ENCODE results near the gene CDH15. TPM values are rescaled to one million over a fixed set of nuclear protein-coding genes. Genes with fewer than 3 reads are reported as not detected.

Gene CDH15
- total RNA-seq, 4 donors from 2014 or later, result not detected

DNA sequence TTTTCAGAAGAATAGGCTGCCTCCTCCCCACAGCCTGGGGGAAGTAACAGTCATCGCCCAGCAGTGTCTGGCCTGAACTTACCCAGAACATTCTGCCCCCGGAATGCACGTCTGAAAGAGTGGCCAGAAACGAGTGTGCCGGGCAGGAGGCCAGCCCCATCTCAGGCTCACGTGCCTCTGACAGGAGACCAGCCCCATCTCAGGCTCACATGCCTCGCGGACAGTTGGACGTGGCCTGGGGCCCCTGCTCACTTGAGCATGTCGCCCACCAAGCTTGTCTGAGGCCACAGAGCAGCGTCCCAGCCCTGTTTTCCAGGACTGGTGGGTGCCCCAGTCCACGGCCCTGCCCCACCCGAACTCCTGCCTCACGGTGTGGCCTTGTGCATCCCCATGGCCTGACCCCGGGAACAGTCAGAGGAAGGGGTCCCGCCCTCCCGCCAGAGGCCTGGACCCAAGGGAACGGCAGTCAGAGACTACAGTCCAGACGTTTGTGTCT is 16.3 kb upstream of the CDH15 start:
- Histone ChIP-seq H3K4me1 (peaks cover 14 to 20% of the 10 kb centered on the region in 2 donors), H3K4me3 (replicated peaks in 1 of 3) (no peak overlapping the region), H3K27me3 (no peaks in the 10 kb centered on the region), H3K27ac (no peak overlapping the region), H3K9me3 (no peaks in the 10 kb centered on the region), H3K36me3 (peaks cover 3 to 17% of the 10 kb centered on the region in 2 donors)
- peak in 1 of 2 donors; percentile 14 for TF ChIP-seq POLR2A (IDR thresholded peaks at IDR 0.05)
- TF ChIP-seq, protein P1, sequence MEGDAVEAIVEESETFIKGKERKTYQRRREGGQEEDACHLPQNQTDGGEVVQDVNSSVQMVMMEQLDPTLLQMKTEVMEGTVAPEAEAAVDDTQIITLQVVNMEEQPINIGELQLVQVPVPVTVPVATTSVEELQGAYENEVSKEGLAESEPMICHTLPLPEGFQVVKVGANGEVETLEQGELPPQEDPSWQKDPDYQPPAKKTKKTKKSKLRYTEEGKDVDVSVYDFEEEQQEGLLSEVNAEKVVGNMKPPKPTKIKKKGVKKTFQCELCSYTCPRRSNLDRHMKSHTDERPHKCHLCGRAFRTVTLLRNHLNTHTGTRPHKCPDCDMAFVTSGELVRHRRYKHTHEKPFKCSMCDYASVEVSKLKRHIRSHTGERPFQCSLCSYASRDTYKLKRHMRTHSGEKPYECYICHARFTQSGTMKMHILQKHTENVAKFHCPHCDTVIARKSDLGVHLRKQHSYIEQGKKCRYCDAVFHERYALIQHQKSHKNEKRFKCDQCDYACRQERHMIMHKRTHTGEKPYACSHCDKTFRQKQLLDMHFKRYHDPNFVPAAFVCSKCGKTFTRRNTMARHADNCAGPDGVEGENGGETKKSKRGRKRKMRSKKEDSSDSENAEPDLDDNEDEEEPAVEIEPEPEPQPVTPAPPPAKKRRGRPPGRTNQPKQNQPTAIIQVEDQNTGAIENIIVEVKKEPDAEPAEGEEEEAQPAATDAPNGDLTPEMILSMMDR (IDR thresholded peaks at IDR 0.05), result no peak
- DNase-seq, result peak; percentile 90 to 93
- 14 to 22% methylated on average over 9 to 14 of the region's 19 CpGs for WGBS, 2 donors
- intact Hi-C loops (cut with DNase I), result no loop called here

DNA sequence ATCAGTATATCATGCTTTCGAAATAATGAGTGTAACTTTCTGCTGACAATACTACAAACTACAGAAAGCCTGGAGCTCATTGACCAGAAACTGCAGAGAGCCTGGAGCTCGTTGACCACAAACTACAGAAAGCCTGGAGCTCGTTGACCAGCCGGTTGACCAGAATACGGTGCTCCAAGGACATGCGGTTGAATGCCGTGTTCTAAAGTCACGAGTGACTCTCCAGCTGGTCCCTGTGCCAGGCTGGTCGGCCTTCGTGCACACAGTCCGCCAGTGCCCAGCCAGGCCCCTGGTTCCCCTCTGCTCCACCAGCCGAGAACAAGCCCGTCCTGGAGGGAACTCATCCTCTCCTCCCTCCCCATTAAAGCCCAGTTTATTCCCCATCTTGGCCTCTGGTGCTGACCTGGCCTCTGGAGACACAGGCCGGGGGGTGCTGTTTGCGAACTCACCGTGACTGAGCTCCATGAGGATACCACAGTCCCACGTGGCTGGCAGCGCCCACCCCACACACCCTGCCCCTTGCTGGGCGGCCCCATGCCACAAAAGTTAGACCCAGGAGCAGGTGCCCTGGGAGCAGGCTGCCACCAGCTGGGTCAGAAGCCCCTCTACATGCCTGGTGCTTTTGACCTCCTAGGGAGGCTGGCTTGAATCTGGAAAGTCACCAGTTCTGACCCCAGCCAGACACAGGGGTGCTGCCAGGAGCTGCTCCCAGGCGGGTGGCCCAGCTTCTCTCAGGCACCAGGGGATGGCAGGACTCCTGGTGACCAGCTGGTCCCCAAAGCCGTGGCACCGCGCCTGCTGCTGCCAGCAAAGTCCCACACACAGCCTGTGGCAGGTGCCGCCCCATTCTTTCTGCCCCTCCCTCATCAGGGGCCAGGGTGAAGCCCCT is 15.5 kb upstream of the CDH15 start:
- no peaks in the 10 kb centered on the region for H3K9me3 ChIP-seq
- H3K27me3 ChIP-seq, result no peaks in the 10 kb centered on the region
- no peak overlapping the region for H3K4me3 ChIP-seq (replicated peaks in 1 of 3)
- 52 to 60% methylated on average over 15 to 22 of the region's 24 CpGs for WGBS, 2 donors
- no peak overlapping the region for H3K27ac ChIP-seq
- H3K36me3 ChIP-seq, result peaks cover 1 to 8% of the 10 kb centered on the region in 2 donors
- H3K4me1 ChIP-seq, result peaks cover 14 to 20% of the 10 kb centered on the region in 2 donors
- TF ChIP-seq POLR2A (IDR thresholded peaks at IDR 0.05), result no peak
- TF ChIP-seq, protein P1 (IDR thresholded peaks at IDR 0.05), result no peak
- DNase-seq, result peak; percentile 51 to 52
- intact Hi-C loops (cut with DNase I), result no loop called here

DNA sequence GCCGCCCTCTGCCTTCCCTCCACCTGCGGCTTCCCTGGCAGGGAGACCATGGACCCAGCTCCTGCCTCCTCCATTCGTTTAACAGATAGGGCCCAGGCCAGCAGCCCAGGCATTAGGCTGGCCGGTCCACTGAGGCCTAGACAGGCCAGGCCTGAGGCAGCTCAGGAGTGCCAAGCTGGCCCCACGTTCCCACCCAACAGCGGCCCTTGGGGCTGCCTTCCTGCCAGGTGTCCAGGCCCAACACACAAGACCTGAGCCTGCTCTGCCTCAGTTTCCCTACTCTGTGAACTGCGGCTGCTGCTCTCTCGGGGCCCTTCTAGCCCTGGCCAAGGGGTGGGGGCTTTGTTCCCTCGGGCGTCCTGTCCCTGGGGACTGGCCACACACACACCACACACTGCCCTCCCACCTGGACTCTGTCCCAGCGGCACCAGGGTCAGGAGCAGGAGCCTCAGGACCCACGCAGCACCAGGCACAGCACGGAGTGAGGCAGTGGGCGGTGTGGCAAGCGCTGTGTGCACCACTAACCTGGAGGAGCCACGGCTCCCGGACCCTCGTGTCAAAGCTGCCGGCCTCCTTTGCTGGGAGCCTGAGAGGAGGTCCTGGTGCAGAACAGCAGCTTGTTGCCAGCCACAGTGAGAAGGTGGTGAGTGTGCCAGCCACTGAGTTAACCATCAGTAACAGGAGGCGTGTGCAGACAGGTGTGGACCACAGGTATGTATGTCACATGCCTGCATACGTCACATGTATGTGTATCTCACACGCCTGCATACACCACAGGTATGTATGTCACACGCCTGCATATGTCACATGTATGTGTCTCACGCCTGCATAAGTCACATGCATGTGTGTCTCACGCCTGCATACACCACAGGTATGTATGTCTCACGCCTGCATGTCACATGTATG is 14.6 kb upstream of the CDH15 start:
- intact Hi-C loops (cut with DNase I), result no loop called here
- WGBS, 2 donors, result 73 to 78% methylated on average over 16 to 20 of the region's 26 CpGs
- H3K36me3 ChIP-seq, result peaks cover 0 to 2% of the 10 kb centered on the region in 2 donors
- DNase-seq, result no peak
- no peak overlapping the region for H3K27ac ChIP-seq
- TF ChIP-seq POLR2A (IDR thresholded peaks at IDR 0.05), result no peak
- TF ChIP-seq, protein P1 (IDR thresholded peaks at IDR 0.05), result no peak
- no peak overlapping the region for H3K4me3 ChIP-seq (replicated peaks in 1 of 3)
- peaks cover 14 to 20% of the 10 kb centered on the region in 2 donors for H3K4me1 ChIP-seq
- H3K9me3 ChIP-seq, result no peaks in the 10 kb centered on the region
- no peaks in the 10 kb centered on the region for H3K27me3 ChIP-seq

DNA sequence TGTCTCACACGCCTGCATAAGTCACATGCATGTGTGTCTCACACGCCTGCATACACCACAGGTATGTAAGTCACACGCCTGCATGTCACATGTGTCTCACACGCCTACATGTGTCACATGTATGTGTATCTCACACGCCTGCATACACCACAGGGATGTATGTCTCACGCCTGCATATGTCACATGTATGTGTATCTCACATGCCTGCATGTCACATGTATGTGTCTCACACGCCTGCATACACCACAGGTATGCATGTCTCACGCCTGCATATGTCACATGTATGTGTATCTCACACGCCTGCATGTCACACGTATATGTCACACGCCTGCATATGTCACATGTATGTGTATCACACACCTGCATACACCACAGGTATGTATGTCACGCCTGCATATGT is 13.8 kb upstream of the CDH15 start:
- H3K4me3 ChIP-seq (replicated peaks in 1 of 3), result no peak overlapping the region
- H3K36me3 ChIP-seq, result no peaks in the 10 kb centered on the region
- intact Hi-C loops (cut with DNase I), result no loop called here
- H3K27me3 ChIP-seq, result no peaks in the 10 kb centered on the region
- H3K4me1 ChIP-seq, result peaks cover 14 to 20% of the 10 kb centered on the region in 2 donors
- DNase-seq, result no peak
- no peaks in the 10 kb centered on the region for H3K9me3 ChIP-seq
- TF ChIP-seq, protein P1 (IDR thresholded peaks at IDR 0.05), result no peak
- no peak for TF ChIP-seq POLR2A (IDR thresholded peaks at IDR 0.05)
- no peak overlapping the region for H3K27ac ChIP-seq
- WGBS, 2 donors, result 93 to 97% methylated on average over 12 of the region's 12 CpGs

Measured in thyroid gland (tissue), 4 donors.